ENCODE results near the gene PLA2G4D.

Gene PLA2G4D

DNA sequence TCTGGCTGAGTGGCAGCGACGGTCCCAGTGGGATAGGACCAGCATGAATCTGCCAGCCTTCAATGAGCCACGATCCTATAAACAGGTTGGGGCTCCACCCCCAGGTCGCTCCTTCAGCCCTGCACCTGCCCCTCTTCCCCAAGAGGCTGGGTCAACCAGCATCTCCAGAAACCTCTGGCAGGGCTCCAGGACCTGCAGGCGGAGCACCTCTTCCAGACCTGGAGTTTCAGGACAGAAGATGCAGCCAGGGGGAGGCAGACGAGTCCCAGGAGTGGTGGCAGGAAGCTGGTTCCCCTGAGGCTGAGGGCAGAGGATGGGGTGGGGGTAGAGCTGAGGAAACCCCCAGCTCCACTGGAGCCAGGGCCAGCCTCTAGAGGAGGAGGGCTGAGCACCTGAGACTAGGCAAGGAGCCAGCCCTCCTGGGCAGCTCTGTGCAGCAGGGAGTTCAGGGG is at the start of gene PLA2G4D:
TSS of gene PLA2G4D (minus strand) at position 51 of the 452 bp plus-strand sequence. CDS start 103 bp downstream, outside the sequence.
- no peaks in the 10 kb centered on the region for H3K36me3 ChIP-seq (ENCODE audit: insufficient read depth, low read length)

GRCh38 chr15:42143356-42143755 is 49.0 kb upstream of the PLA2G4D start:
- H3K4me3 ChIP-seq (ENCODE audit: low read depth in 1 of 2, low read length in 2 of 2), result no peak overlapping the region
- H3K36me3 ChIP-seq (ENCODE audit: insufficient read depth, low read length), result no peaks in the 10 kb centered on the region
- no peak overlapping the region for H3K27ac ChIP-seq (ENCODE audit: low read depth, low read length)
- H3K9me3 ChIP-seq (ENCODE audit: low read length), result no peaks in the 10 kb centered on the region
- H3K4me1 ChIP-seq (ENCODE audit: insufficient read depth, low read length), result no peaks in the 10 kb centered on the region
- no peak overlapping the region for H3K9ac ChIP-seq (ENCODE audit: low read length)
- H3K27me3 ChIP-seq (ENCODE audit: control insufficient read depth in 1 of 2, insufficient read depth in 2 of 2, low read length in 2 of 2), result no peaks in the 10 kb centered on the region

More for the DNA sequence above, at the start of gene PLA2G4D:
- Histone ChIP-seq H3K27ac (ENCODE audit: low read depth, low read length) (no peak within 1 kb of the TSS), H3K9me3 (ENCODE audit: low read length) (no peaks in the 10 kb centered on the region), H3K9ac (ENCODE audit: low read length) (no peak within 1 kb of the TSS), H3K4me1 (ENCODE audit: insufficient read depth, low read length) (no peaks in the 10 kb centered on the region), H3K4me3 (ENCODE audit: low read depth in 1 of 2, low read length in 2 of 2) (no peak within 1 kb of the TSS), H3K27me3 (ENCODE audit: control insufficient read depth in 1 of 2, insufficient read depth in 2 of 2, low read length in 2 of 2) (peaks cover 0 to 3% of the 10 kb centered on the region in 2 donors)

- Histone ChIP-seq H3K9ac (ENCODE audit: low read length) (no peak overlapping the region), H3K27ac (ENCODE audit: low read depth, low read length) (no peak overlapping the region)
Observed at GRCh38 chr15:42141795-42142667, 47.7 kb upstream of the PLA2G4D start.

DNA sequence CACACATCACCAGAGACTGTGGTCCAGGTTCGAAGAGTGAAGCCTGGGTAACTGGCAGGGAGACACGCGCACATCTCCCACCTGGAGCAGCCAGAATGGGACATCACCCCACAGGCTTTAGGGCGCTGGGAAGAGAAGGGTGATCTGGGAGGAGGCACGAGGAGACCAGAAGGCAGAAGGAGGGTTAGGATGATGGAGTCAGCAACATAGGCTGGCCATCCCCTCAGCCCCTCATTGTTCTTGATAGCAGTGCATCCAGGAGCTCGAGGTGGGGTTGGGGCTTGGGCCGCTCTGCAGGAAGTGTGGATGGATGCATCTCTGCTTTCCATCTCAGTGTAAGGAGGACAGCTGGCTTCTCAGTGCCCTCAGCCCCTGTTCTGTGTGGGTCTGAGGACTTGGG is 46.9 kb upstream of the PLA2G4D start:
- H3K27ac ChIP-seq (ENCODE audit: low read depth, low read length), result no peak overlapping the region
- no peaks in the 10 kb centered on the region for H3K4me1 ChIP-seq (ENCODE audit: insufficient read depth, low read length)
- H3K4me3 ChIP-seq (ENCODE audit: low read depth in 1 of 2, low read length in 2 of 2), result no peak overlapping the region
- H3K27me3 ChIP-seq (ENCODE audit: control insufficient read depth in 1 of 2, insufficient read depth in 2 of 2, low read length in 2 of 2), result no peaks in the 10 kb centered on the region
- no peaks in the 10 kb centered on the region for H3K9me3 ChIP-seq (ENCODE audit: low read length)
- no peaks in the 10 kb centered on the region for H3K36me3 ChIP-seq (ENCODE audit: insufficient read depth, low read length)
- H3K9ac ChIP-seq (ENCODE audit: low read length), result no peak overlapping the region

More at GRCh38 chr15:42141795-42142667, 47.7 kb upstream of the PLA2G4D start:
- H3K9me3 ChIP-seq (ENCODE audit: low read length), result no peaks in the 10 kb centered on the region
- H3K27me3 ChIP-seq (ENCODE audit: control insufficient read depth in 1 of 2, insufficient read depth in 2 of 2, low read length in 2 of 2), result no peaks in the 10 kb centered on the region
- H3K4me1 ChIP-seq (ENCODE audit: insufficient read depth, low read length), result no peaks in the 10 kb centered on the region
- H3K36me3 ChIP-seq (ENCODE audit: insufficient read depth, low read length), result no peaks in the 10 kb centered on the region
- H3K4me3 ChIP-seq (ENCODE audit: low read depth in 1 of 2, low read length in 2 of 2), result no peak overlapping the region

GRCh38 chr15:42140383-42141070 is 46.2 kb upstream of the PLA2G4D start:
- Histone ChIP-seq H3K36me3 (ENCODE audit: insufficient read depth, low read length) (no peaks in the 10 kb centered on the region), H3K27me3 (ENCODE audit: control insufficient read depth in 1 of 2, insufficient read depth in 2 of 2, low read length in 2 of 2) (no peaks in the 10 kb centered on the region), H3K9ac (ENCODE audit: low read length) (no peak overlapping the region), H3K4me3 (ENCODE audit: low read depth in 1 of 2, low read length in 2 of 2) (no peak overlapping the region), H3K4me1 (ENCODE audit: insufficient read depth, low read length) (no peaks in the 10 kb centered on the region), H3K9me3 (ENCODE audit: low read length) (no peaks in the 10 kb centered on the region), H3K27ac (ENCODE audit: low read depth, low read length) (no peak overlapping the region)

- Histone ChIP-seq H3K4me1 (ENCODE audit: insufficient read depth, low read length) (no peaks in the 10 kb centered on the region), H3K27me3 (ENCODE audit: control insufficient read depth in 1 of 2, insufficient read depth in 2 of 2, low read length in 2 of 2) (no peaks in the 10 kb centered on the region), H3K9me3 (ENCODE audit: low read length) (no peaks in the 10 kb centered on the region), H3K27ac (ENCODE audit: low read depth, low read length) (no peak overlapping the region), H3K36me3 (ENCODE audit: insufficient read depth, low read length) (no peaks in the 10 kb centered on the region), H3K9ac (ENCODE audit: low read length) (no peak overlapping the region), H3K4me3 (ENCODE audit: low read depth in 1 of 2, low read length in 2 of 2) (no peak overlapping the region)
Observed at GRCh38 chr15:42139596-42139995, 45.2 kb upstream of the PLA2G4D start.

- H3K4me1 ChIP-seq (ENCODE audit: insufficient read depth, low read length), result no peaks in the 10 kb centered on the region
- H3K4me3 ChIP-seq (ENCODE audit: low read depth in 1 of 2, low read length in 2 of 2), result no peak overlapping the region
- H3K9ac ChIP-seq (ENCODE audit: low read length), result no peak overlapping the region
- no peaks in the 10 kb centered on the region for H3K27me3 ChIP-seq (ENCODE audit: control insufficient read depth in 1 of 2, insufficient read depth in 2 of 2, low read length in 2 of 2)
- no peaks in the 10 kb centered on the region for H3K36me3 ChIP-seq (ENCODE audit: insufficient read depth, low read length)
- no peaks in the 10 kb centered on the region for H3K9me3 ChIP-seq (ENCODE audit: low read length)
- H3K27ac ChIP-seq (ENCODE audit: low read depth, low read length), result no peak overlapping the region
Observed at GRCh38 chr15:42138968-42139386, 44.6 kb upstream of the PLA2G4D start.

- Histone ChIP-seq H3K9ac (ENCODE audit: low read length) (no peak overlapping the region), H3K4me3 (ENCODE audit: low read depth in 1 of 2, low read length in 2 of 2) (no peak overlapping the region), H3K27ac (ENCODE audit: low read depth, low read length) (no peak overlapping the region), H3K4me1 (ENCODE audit: insufficient read depth, low read length) (no peaks in the 10 kb centered on the region), H3K36me3 (ENCODE audit: insufficient read depth, low read length) (no peaks in the 10 kb centered on the region), H3K27me3 (ENCODE audit: control insufficient read depth in 1 of 2, insufficient read depth in 2 of 2, low read length in 2 of 2) (no peaks in the 10 kb centered on the region), H3K9me3 (ENCODE audit: low read length) (no peaks in the 10 kb centered on the region)
Observed at GRCh38 chr15:42138411-42138810, 44.0 kb upstream of the PLA2G4D start.

DNA sequence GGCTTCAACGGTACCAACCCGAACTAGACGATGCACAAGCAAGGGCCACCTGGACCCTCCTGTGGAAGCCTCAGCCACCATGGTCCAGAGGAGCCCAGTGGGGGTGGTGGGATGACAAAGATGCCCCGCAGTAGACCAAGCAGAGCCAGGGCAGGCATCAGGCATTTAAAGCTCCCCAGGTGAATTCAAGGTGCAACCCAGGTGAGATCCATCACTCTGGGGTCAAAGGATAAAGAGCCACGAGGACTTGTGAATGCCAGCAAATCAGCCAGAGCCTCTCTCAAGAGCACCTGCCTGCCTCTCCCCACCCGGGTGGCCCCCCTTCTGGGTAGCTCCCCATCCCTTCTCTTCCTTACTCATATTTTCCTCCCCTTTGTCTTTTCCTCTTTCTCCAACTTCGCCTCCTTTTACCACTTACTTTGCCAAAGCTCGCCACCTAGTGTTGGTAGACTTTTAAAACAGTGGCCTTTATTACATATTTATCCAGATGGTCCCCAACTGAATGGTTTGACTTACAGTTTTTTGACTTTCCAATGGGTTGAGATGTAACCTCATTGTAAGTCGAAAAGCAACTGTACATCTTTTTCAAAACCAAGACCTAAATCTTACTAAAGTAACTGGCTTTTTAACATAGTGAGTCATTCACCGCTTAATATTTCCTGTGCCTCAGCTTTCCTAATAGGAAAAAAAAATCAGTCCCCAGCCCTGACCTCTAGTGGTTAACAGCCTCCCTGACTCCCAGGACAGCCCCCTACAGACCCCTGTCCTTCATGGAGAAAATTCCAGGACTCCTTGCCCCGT is 43.3 kb upstream of the PLA2G4D start:
- Histone ChIP-seq H3K9me3 (ENCODE audit: low read length) (no peaks in the 10 kb centered on the region), H3K27ac (ENCODE audit: low read depth, low read length) (no peak overlapping the region), H3K9ac (ENCODE audit: low read length) (no peak overlapping the region), H3K4me3 (ENCODE audit: low read depth in 1 of 2, low read length in 2 of 2) (no peak overlapping the region), H3K36me3 (ENCODE audit: insufficient read depth, low read length) (no peaks in the 10 kb centered on the region), H3K4me1 (ENCODE audit: insufficient read depth, low read length) (no peaks in the 10 kb centered on the region), H3K27me3 (ENCODE audit: control insufficient read depth in 1 of 2, insufficient read depth in 2 of 2, low read length in 2 of 2) (no peaks in the 10 kb centered on the region)

DNA sequence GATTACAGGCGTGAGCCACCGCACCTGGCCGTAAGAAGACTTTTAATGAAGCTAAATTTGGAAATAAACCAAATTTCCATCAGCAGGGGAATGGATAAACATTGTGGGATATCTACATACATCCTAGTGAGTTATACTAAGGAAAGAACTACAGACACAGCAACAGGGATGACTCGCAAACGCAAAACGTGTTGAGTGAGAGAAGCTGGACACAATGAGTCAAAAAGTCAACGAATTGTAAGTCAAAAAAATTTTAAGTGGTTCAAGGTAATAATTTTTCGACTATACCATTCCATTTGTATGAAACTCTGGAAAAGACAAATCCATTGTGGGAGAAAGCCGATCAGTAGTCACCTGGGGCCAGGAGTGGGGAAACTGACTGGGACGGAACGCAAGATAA is 42.2 kb upstream of the PLA2G4D start:
- Histone ChIP-seq H3K4me1 (ENCODE audit: insufficient read depth, low read length) (no peaks in the 10 kb centered on the region), H3K36me3 (ENCODE audit: insufficient read depth, low read length) (no peaks in the 10 kb centered on the region), H3K4me3 (ENCODE audit: low read depth in 1 of 2, low read length in 2 of 2) (no peak overlapping the region), H3K27ac (ENCODE audit: low read depth, low read length) (no peak overlapping the region), H3K9ac (ENCODE audit: low read length) (no peak overlapping the region), H3K9me3 (ENCODE audit: low read length) (no peaks in the 10 kb centered on the region), H3K27me3 (ENCODE audit: control insufficient read depth in 1 of 2, insufficient read depth in 2 of 2, low read length in 2 of 2) (no peaks in the 10 kb centered on the region)

- Histone ChIP-seq H3K4me1 (ENCODE audit: insufficient read depth, low read length) (no peaks in the 10 kb centered on the region), H3K4me3 (ENCODE audit: low read depth in 1 of 2, low read length in 2 of 2) (no peak overlapping the region), H3K9me3 (ENCODE audit: low read length) (no peaks in the 10 kb centered on the region), H3K27me3 (ENCODE audit: control insufficient read depth in 1 of 2, insufficient read depth in 2 of 2, low read length in 2 of 2) (no peaks in the 10 kb centered on the region), H3K27ac (ENCODE audit: low read depth, low read length) (no peak overlapping the region), H3K36me3 (ENCODE audit: insufficient read depth, low read length) (no peaks in the 10 kb centered on the region), H3K9ac (ENCODE audit: low read length) (no peak overlapping the region)
Observed at GRCh38 chr15:42135351-42135750, 41.0 kb upstream of the PLA2G4D start.

Data from muscle layer of colon (tissue), 2 donors.